GM18519 (cell line): ENCODE measurements around the gene TFB1M.
"Not testable (repeated sequence)": the region's sequence is repeated elsewhere in the genome, so short reads cannot be mapped to it uniquely, and the experiment has no call there.

Source experiments
- ATAC-seq: cut with Tn5 transposase; IDR thresholded peaks from one replicate; pipeline ENCODE4 v1.9.1; 2021; ENCODE audit warnings: mild to moderate bottlenecking, moderate library complexity; ENCODE audit not compliant: unreplicated experiment, low FRiP score

TFB1M gene

DNA sequence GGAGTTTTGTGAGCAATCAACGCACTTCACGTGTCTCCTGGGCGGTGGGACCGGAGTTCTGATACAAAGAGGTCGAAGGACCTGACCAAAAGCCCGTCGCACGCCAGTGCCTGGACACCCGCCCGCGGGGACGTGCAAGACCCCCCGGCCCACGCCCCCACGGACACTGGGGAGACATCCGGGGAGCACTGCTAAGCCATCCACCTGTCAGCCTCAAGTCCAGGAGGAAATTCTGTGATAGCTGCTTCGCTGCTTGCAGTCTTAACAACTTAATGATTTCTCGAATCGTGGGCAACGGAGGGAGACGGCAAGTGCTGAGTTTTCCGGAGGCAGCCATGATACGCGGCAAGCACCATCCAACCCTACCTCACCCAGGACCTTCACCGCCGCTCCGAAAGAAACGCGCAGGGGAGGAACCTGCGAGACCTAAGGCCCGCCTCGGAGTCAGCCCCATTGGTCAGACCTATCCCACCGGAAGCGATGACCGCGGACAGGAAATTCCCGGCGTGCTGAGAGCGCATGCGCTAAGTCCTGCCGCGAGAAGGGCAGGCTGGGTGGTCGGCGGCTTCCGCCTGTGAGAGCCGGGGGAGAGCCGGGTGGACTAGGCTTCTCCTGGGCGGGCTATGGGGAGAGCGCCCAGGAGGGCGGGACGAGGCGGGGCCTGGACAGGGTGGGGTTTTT is at the start of gene TFB1M:
Gene TFB1M, minus strand, starts transcription at position 393 of the 681 bp plus-strand sequence. Its CDS starts 56 bp downstream, at position 337.
- peak; percentile 85 for ATAC-seq

DNA sequence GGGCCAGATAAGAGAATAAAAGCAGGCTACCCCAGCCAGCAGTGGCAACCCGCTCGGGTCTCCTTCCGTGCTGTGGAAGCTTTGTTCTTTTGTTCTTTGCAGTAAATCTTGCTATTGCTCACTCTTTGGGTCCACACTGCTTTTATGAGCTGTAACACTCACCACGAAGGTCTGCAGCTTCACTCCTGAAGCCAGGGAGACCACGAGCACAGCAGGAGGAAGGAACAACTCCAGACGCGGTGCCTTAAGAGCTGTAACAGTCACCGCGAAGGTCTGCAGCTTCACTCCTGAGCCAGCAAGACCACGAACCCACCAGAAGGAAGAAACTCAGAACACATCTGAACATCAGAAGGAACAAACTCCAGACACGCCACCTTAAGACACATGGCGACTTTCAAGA is 49.7 kb upstream of the TFB1M start:
- not testable (repeated sequence) for ATAC-seq

DNA sequence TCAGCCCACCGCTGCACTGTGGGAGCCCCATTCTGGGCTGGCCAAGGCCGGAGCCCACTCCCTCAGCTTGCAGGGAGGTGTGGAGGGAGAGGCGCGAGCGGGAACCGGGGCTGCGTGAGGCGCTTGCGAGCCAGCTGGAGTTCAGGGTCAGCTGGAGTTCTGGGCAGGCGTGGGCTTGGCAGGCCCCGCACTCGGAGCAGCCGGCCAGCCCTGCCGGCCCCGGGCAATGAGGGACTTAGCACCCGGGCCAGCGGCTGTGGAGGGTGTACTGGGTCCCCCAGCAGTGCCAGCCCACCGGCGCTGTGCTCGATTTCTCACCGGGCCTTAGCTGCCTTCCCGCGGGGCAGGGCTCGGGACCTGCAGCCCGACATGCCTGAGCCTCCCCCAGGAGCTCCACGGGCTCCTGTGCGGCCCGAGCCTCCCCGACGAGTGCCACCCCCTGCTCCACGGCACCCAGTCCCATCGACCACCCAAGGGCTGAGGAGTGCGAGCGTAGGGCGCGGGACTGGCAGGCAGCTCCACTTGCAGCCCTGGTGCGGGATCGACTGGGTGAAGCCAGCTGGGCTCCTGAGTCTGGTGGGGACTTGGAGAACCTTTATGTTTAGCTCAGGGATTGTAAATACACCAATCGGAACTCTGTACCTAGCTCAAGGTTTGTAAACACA is 48.8 kb upstream of the TFB1M start:
- ATAC-seq: not testable (repeated sequence)

DNA sequence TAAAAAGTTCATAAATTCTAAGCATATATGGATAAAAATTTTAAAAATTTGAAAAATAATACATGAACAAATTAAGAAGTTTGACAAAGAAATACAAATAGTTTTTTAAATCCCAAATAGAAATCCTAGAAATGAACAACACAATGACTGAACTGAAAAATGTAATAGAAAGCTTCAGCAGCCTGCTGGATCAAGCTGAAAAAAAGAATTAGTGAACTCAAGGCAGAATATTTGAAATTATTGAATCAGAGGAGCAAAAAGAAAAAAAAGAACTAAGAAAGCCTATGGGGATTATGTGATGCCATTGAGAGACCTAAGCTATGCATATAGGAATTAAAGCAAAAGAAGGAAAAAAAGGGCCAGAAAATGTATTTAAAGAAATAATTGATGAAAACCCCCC is 39.9 kb upstream of the TFB1M start:
- no peak for ATAC-seq

DNA sequence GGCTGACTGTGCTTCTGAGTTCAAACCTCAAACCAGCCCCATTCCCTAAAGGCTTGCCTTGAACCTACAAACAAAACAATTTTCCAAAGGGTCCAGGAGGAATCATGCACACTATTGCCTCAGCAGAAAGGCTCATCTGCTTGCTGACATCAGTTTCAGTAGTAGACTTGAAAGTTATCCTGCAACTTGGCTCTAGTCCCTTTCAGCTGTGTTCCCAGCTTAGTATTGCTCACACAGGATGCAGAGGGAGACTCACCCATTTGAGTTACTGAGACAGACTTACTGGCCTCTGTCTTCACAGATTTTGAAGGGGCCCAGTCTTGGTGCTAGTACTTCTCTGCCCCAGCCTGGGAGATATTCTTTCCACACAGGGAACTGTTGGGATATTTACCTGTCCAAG is 38.5 kb upstream of the TFB1M start:
- ATAC-seq: no peak

- ATAC-seq: no peak
These were observed 37.8 kb upstream of the TFB1M start for GRCh38 chr6:155352130-155352420.

GRCh38 chr6:155351273-155352129 is 37.2 kb upstream of the TFB1M start:
- peak; percentile 98 for ATAC-seq

DNA sequence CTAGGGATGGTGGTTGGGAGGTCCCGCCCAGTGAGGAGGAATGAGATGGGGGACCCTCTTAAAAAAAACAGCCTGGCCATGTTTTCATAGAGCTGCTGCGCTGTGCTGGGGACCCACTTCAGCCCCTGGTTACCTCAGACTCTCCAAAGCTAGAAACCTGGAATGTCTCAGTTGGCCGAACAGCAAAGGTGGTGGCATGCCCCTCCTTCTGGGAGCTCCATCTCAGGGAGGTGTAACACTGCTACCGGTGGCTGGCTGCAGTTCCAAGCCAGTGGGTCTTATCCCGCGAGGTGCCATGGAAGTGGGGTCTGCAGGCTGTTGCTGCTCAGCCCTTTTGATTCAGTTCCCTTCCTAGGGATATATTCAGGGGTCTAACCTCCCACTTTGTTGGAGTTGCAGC is 35.7 kb upstream of the TFB1M start:
- ATAC-seq: no peak

GRCh38 chr6:155349129-155349528 is 34.8 kb upstream of the TFB1M start:
- no peak for ATAC-seq

DNA sequence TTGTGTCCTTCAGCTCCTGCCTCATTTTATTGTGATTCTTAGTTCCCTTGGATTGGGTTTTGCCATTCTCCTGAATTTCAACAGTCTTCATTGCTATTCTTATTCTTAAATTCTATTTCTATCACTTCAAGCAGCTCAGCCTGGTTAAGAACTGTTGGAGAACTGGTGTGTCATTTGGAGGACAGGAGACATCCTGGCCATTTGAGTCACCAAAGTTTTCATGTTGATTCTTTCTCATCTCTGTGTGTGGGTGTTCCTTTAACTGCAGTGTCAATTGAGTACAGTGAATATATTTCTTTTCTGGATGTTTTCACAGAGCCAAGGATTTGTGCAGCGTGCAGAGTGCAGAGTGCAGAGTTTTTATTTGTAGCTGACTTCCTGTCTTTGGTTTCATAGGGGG is 33.5 kb upstream of the TFB1M start:
- no peak for ATAC-seq

GRCh38 chr6:155346957-155347356 is 32.7 kb upstream of the TFB1M start:
- ATAC-seq: no peak

- no peak for ATAC-seq
These were observed 30.2 kb upstream of the TFB1M start for GRCh38 chr6:155344341-155345006.

- peak; percentile 71 for ATAC-seq
These were observed 27.0 kb upstream of the TFB1M start for GRCh38 chr6:155341130-155341828.

DNA sequence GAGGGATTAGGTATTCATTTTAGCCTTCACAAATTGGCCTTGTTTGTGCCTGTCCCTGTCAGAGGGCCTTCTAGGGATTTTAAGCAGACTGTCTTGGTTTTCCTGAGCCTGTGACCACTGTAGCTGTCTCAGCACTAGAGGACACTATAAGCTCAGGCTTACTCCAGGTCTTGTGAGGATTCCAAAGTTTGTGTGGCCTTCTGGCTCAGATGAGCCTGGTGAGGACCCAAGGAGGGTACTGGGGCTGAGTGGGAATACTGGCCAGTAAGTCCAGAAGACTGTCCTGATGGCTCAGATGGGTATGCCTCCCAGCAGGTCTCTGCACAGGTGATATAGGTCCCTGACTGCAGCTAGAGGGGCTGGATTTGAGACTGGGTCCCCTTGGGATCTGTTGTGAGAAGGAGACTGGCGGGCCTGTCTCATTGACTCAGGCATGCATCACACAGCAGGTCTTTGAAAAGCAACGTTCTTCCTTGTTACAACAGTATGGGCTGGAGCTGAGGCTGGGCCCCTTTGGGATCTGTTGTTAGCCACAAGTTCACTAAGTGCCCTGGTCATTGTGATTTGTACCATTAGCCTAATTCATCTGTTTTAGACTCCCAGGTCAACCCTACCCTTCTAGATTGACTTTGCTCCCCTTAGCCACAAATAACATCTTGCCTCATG is 26.3 kb upstream of the TFB1M start:
- no peak for ATAC-seq

- ATAC-seq: not testable (repeated sequence)
These were observed 25.6 kb upstream of the TFB1M start for GRCh38 chr6:155339929-155340328.

DNA sequence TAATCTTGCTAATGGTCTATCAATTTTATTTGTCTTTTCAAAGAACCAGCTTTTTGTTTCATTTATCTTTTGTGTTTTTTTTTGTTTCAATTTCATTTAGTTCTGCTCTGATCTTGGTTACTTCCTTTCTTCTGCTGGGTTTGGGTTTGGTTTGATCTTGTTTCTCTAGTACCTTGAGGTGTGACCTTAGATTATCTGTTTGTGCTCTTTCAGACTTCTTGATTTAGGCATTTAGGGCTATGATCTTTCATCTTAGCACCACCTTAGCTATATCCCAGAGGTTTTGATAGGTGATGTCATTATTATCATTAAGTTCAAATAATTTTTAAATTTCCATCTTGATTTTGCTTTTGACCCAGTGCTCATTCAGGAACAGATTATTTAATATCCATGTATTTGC is 24.0 kb upstream of the TFB1M start:
- ATAC-seq: not testable (repeated sequence)

DNA sequence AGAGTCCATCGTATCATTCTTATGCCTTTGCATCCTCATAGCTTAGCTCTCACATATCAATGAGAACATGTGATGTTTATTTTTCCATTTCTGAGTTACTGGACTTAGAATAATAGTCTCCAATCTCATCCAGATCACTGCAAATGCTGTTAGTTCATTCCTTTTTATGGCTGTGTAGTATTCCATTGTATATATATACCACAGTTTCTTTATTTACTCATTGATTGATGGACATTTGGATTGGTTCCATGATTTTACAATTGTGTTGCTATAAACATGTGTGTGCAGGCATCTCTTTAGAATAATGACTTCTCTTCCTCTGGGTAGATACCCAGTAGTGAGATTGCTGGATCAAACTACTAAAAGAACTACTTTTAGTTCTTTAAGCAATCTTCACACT is 21.0 kb upstream of the TFB1M start:
- no peak for ATAC-seq

DNA sequence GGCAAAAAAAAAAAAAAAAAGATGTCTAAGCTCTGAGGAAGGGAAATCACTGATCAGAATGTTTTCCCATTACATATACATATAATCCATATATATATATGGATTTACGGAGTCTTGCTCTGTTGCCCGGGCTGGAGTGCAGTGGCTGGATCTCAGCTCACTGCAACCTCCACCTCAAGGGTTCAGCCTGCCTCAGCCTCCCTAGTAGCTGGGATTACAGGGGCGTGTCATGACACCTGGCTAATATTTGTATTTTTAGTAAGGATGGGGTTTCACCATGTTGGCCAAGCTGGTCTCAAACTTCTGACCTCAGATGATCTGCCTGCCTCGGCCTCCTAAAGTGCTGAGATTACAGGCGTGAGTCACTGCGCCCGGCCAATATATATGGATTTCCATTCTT is 19.8 kb upstream of the TFB1M start:
- ATAC-seq: not testable (repeated sequence)

DNA sequence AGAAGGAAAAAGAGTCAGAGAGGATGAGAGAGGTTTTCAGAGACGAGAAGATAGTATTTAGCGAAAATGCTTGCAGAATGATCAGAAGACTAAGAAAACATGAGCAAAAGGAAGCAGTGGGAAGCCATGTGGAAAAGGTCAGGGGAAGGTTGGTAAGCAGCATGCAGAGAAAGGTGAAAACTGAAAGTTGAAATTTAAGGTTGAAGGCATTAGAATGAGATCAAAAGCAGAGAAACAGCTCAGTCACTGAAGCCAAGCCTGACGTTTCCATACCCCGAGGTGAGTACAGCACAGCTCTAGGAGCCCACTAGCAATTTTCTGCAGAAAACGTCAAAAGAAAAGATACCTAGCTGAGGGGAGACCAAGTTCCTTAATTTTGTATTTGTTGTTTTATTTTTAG is 19.1 kb upstream of the TFB1M start:
- peak; percentile 69 for ATAC-seq

DNA sequence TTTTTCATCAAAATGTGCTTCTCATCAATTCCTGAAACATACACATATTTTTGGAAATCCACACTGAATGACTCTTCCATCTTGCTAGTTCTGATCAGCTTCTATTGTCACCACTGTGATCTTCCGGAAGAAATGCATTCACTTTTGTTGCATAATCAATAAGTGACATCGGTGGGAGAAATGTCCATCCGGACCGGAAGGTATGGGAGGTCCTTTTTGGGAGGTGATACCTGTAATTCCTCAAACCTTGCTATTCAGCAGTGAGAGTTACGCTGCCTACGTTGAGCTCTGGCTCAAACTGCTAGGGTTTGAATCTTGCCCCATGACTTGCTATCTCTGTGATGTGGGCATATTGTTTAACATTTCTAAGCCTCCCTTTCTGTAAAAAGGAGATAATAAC is 16.6 kb upstream of the TFB1M start:
- no peak for ATAC-seq
